Measurements from ENCODE around the gene VAV2.

- TF ChIP-seq ISL1 (CRISPR knock-in tag; IDR thresholded peaks at IDR 0.05) (no peak), GLIS3 (CRISPR knock-in tag; IDR thresholded peaks at IDR 0.05) (no peak), RARB (CRISPR knock-in tag; IDR thresholded peaks at IDR 0.05) (no peak), ARNTL (CRISPR knock-in tag; IDR thresholded peaks at IDR 0.05; ENCODE audit: borderline replicate concordance, low read depth) (no peak), TCF4 (CRISPR knock-in tag; IDR thresholded peaks at IDR 0.05; ENCODE audit: borderline replicate concordance) (no peak), PATZ1 (CRISPR knock-in tag; IDR thresholded peaks at IDR 0.05; ENCODE audit: borderline replicate concordance) (no peak), CSRNP3 (CRISPR knock-in tag; IDR thresholded peaks at IDR 0.05) (no peak), ZNF8 (CRISPR knock-in tag; IDR thresholded peaks at IDR 0.05) (no peak), POU6F1 (CRISPR knock-in tag; IDR thresholded peaks at IDR 0.05; ENCODE audit: borderline replicate concordance, low read depth) (no peak), ZFP3 (CRISPR knock-in tag; IDR thresholded peaks at IDR 0.05) (no peak), ZFP30 (CRISPR knock-in tag; IDR thresholded peaks at IDR 0.05) (no peak), SNAI2 (CRISPR knock-in tag; IDR thresholded peaks at IDR 0.05) (no peak)
- TF ChIP-seq, protein P1, sequence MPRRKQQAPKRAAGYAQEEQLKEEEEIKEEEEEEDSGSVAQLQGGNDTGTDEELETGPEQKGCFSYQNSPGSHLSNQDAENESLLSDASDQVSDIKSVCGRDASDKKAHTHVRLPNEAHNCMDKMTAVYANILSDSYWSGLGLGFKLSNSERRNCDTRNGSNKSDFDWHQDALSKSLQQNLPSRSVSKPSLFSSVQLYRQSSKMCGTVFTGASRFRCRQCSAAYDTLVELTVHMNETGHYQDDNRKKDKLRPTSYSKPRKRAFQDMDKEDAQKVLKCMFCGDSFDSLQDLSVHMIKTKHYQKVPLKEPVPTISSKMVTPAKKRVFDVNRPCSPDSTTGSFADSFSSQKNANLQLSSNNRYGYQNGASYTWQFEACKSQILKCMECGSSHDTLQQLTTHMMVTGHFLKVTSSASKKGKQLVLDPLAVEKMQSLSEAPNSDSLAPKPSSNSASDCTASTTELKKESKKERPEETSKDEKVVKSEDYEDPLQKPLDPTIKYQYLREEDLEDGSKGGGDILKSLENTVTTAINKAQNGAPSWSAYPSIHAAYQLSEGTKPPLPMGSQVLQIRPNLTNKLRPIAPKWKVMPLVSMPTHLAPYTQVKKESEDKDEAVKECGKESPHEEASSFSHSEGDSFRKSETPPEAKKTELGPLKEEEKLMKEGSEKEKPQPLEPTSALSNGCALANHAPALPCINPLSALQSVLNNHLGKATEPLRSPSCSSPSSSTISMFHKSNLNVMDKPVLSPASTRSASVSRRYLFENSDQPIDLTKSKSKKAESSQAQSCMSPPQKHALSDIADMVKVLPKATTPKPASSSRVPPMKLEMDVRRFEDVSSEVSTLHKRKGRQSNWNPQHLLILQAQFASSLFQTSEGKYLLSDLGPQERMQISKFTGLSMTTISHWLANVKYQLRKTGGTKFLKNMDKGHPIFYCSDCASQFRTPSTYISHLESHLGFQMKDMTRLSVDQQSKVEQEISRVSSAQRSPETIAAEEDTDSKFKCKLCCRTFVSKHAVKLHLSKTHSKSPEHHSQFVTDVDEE (CRISPR knock-in tag; IDR thresholded peaks at IDR 0.05) = no peak
Measured at GRCh38 chr9:133876144-133876543, 116.0 kb downstream of the VAV2 start.
